GM12878 (cell line): ENCODE data around the gene ULK4. TPM values are rescaled to one million over a fixed set of nuclear protein-coding genes. Genes with fewer than 3 reads are reported as not detected.

ENCODE experiments used
- ATAC-seq: fragments of 200-7000 bp; cut with Tn5 transposase; 3 replicates; pipeline ENCODE4 v1.9.1; 2020; ENCODE audit warnings: mild to moderate bottlenecking, moderate library complexity
- BruUV-seq: library from RNA; stranded (reverse); fragments of 400-500 nt; replicated peaks from 2 replicates; lab custom pipeline; 2021; lab: Mats Ljungman, UMichigan
- CTCF ChIA-PET: fragments of 300-600 bp; sonication (Branson Sonifier 250); formaldehyde crosslinking; extraction: SDS; loops from one replicate; lab custom pipeline; 2021; ENCODE audit warnings: inconsistent platforms; lab: Yijun Ruan, JAX
- POLR2A ChIA-PET: fragments of 350-600 bp; formaldehyde crosslinking; extraction: SDS; loops from one replicate; lab custom pipeline; 2021; ENCODE audit warnings: inconsistent platforms; lab: Charles Lee
- RAD21 ChIA-PET: fragments of 300-600 bp; sonication (Branson Sonifier 250); formaldehyde crosslinking; loops from one replicate; lab custom pipeline; 2023; ENCODE audit warnings: antibody characterized with exemption; ENCODE audit not compliant: unreplicated experiment; lab: Charles Lee
- SMC1A ChIA-PET: fragments of 300-600 bp; sonication (Branson Sonifier 250); formaldehyde crosslinking; loops from one replicate; lab custom pipeline; 2023; ENCODE audit not compliant: unreplicated experiment, uncharacterized antibody; lab: Charles Lee
- DNase-seq: peaks from one replicate; pipeline ENCODE4 v3.0.0-alpha.2; 2011; ENCODE audit warnings: low read depth, low spot score
- FAIRE-seq: peaks from 3 replicates; lab custom pipeline; 2011; peaks lifted over from hg19 to GRCh38; lab: Jason Lieb, UNC
- H2AFZ ChIP-seq: 2 replicates; pipeline ENCODE4 v1.6.0; 2011; ENCODE audit warnings: low read depth, low read length, control low read depth; ENCODE audit not compliant: control insufficient read depth
- H3K27ac ChIP-seq: 2 replicates; pipeline ENCODE4 v1.5.1; 2011; ENCODE audit warnings: control low read depth; ENCODE audit not compliant: control insufficient read depth, insufficient read depth
- H3K27me3 ChIP-seq, 2 experiments: replicated peaks in 1 of 2; 2 replicates each; pipeline versions ENCODE4 v1.6.0 to v1.6.1; 2011; ENCODE audit warnings: low read length in 1 of 2; ENCODE audit not compliant: control insufficient read depth in 2 of 2, insufficient read depth in 2 of 2
- H3K36me3 ChIP-seq, 2 experiments: 2 replicates each; pipeline ENCODE4 v1.5.1; 2011; ENCODE audit warnings: low read length in 1 of 2; ENCODE audit not compliant: control insufficient read depth in 2 of 2, insufficient read depth in 2 of 2
- H3K4me1 ChIP-seq: 2 replicates; pipeline ENCODE4 v1.6.1; 2011; ENCODE audit warnings: mild to moderate bottlenecking, low read length, moderate library complexity, mixed read lengths; ENCODE audit not compliant: control insufficient read depth, insufficient read depth
- H3K4me2 ChIP-seq: 2 replicates; pipeline ENCODE4 v1.6.0; 2011; ENCODE audit warnings: control low read depth; ENCODE audit not compliant: control insufficient read depth, insufficient read depth
- H3K4me3 ChIP-seq: fragments of 200-600 bp; sonication (generic); 2 replicates; pipeline ENCODE4 v1.5.1; 2016
- H3K79me2 ChIP-seq: 2 replicates; pipeline ENCODE4 v1.6.0; 2011; ENCODE audit warnings: low read length; ENCODE audit not compliant: control insufficient read depth, insufficient read depth
- H3K9ac ChIP-seq: 2 replicates; pipeline ENCODE4 v1.8.0; 2011; ENCODE audit warnings: low read length, control low read depth, mixed read lengths; ENCODE audit not compliant: control insufficient read depth, insufficient read depth
- H3K9me3 ChIP-seq: replicated peaks from 3 replicates; pipeline ENCODE4 v1.5.1; 2011; ENCODE audit warnings: mild to moderate bottlenecking, low read length; ENCODE audit not compliant: control insufficient read depth, insufficient read depth
- H4K20me1 ChIP-seq: 2 replicates; pipeline ENCODE4 v1.6.0; 2011; ENCODE audit not compliant: control insufficient read depth, insufficient read depth
- HSF1 ChIP-seq: fragments of 150-350 bp; IDR thresholded peaks from 2 replicates; pipeline ENCODE4 v1.6.1; 2014; ENCODE audit warnings: mild to moderate bottlenecking, low read depth, low read length
- MEF2A ChIP-seq: IDR thresholded peaks from 2 replicates; pipeline ENCODE4 v1.6.1; 2011; ENCODE audit warnings: low read depth, mild to moderate bottlenecking, low read length, moderate library complexity; ENCODE audit not compliant: insufficient read depth
- USF1 ChIP-seq: IDR thresholded peaks from 2 replicates; pipeline ENCODE4 v1.6.1; 2011; ENCODE audit warnings: borderline replicate concordance, low read depth, mild to moderate bottlenecking, moderate library complexity, mixed read lengths, low read length; ENCODE audit not compliant: insufficient read depth; ENCODE audit errors: extremely low read length
- ZNF274 ChIP-seq: IDR thresholded peaks from one replicate; pipeline ENCODE4 v1.8.0; 2011; ENCODE audit not compliant: insufficient read length, insufficient read depth
- WGBS: methylation state at CpG from one replicate; pipeline ENCODE4 v1.1.6; 2016; ENCODE audit warnings: low lambda C conversion rate; ENCODE audit not compliant: insufficient replicate concordance, insufficient coverage; ENCODE audit errors: missing lambda C conversion rate; 5-methylcytosine and 5-hydroxymethylcytosine counted together
- in situ Hi-C: fragments of 300-500 bp; cut with MboI; formaldehyde crosslinking; loops from 9 replicates; pipeline ENCODE4 v1.14.3; 2018; ENCODE audit warnings: mixed read lengths
- intact Hi-C: fragments of 100-400 bp; cut with micrococcal nuclease; formaldehyde crosslinking; loops from one replicate; pipeline ENCODE4 v1.14.2; 2022; ENCODE audit not compliant: unreplicated experiment
- polyA plus RNA-seq, 11 experiments: library from polyadenylated mRNA; depleted of rRNA in 4 of 11; unstranded in 6 of 11; stranded (reverse) in 5 of 11; fragments of >200 nt; fragmentation: Nextera tagmentation in 4 of 11; fragmentation: Illumina TruSeq in 1 of 11; extraction: Ambion mirVana in 4 of 11; extraction: Trizol in 1 of 11; gene quantifications; 1 replicate in 1 of 11; 2 replicates in 10 of 11; pipeline versions ENCODE4 v1.2.1 to v1.2.3, GENCODE V29; 2011 to 2016; ENCODE audit warnings: inconsistent platforms in 2 of 11, missing spikeins in 2 of 11, low read depth in 1 of 11
- total RNA-seq, 4 experiments: library from RNA; depleted of rRNA in 3 of 4; stranded (reverse); fragments of >200 nt in 3 of 4; fragmentation: Illumina TruSeq in 1 of 4; extraction: Trizol in 1 of 4; gene quantifications; 2 replicates each; pipeline versions ENCODE4 v1.2.1 to v1.2.3, GENCODE V29; 2013 to 2021

Gene ULK4
- total and polyA plus RNA-seq, 10 of the 15 experiments (the other 5 are each of a cell fraction or from before 2014, with no cell fraction given): 3.5 to 7.6 (median 6.3) TPM

- TF ChIP-seq HSF1: no peak
These were observed 273.1 kb downstream of the ULK4 start (continued) for GRCh38 chr3:41688595-41689380.

GRCh38 chr3:41684797-41685735, 276.8 kb downstream of the ULK4 start:
- Histone ChIP-seq H2AFZ (no peak overlapping the region), H3K9me3 (no peaks in the 10 kb centered on the region), H3K36me3 (no peaks in the 10 kb centered on the region), H3K4me3 (no peak overlapping the region), H3K4me2 (no peak overlapping the region), H3K9ac (no peak overlapping the region), H3K27me3 (no peaks in the 10 kb centered on the region; a peak in 1 of 4 replicates), H4K20me1 (no peaks in the 10 kb centered on the region), H3K79me2 (no peaks in the 10 kb centered on the region), H3K27ac (no peak overlapping the region), H3K4me1 (no peaks in the 10 kb centered on the region)
- no peak for FAIRE-seq
- intact Hi-C loops: no loop called here
- in situ Hi-C loops: no loop called here
- BruUV-seq: no TSS peak
- ChIA-PET CTCF (interaction anchor here (0.5 to 1.1 kb wide), 2 partner anchors 14 to 1046 kb away, joined by 4 read pairs; no protein-coding TSS in a partner anchor), POLR2A (no interaction called here), RAD21 (no interaction called here), SMC1A (no interaction called here)
- no peak for ATAC-seq
- DNase-seq: no peak
- 57% methylated on average over 4 of the region's 4 CpGs for WGBS
- TF ChIP-seq ZNF274 (no peak), USF1 (no peak), MEF2A (no peak)
